Panc1 (cell line): ENCODE data around the gene PIBF1. TPM values are rescaled to one million over a fixed set of nuclear protein-coding genes. Genes with fewer than 3 reads are reported as not detected.

Experiments
- ATAC-seq: fragments of 200-7000 bp; cut with Tn5 transposase; 2 replicates; pipeline ENCODE4 v1.9.1; 2020; ENCODE audit warnings: mild to moderate bottlenecking, moderate library complexity
- BruUV-seq: library from RNA; stranded (reverse); fragments of 400-500 nt; replicated peaks from 2 replicates; lab custom pipeline; 2021; lab: Mats Ljungman, UMichigan
- CTCF ChIA-PET: fragments of 300-600 bp; sonication (Branson Sonifier 250); formaldehyde crosslinking; loops from one replicate; lab custom pipeline; 2022; ENCODE audit warnings: antibody characterized with exemption; lab: Charles Lee
- POLR2A ChIA-PET: fragments of 300-600 bp; sonication (Branson Sonifier 250); formaldehyde crosslinking; loops from one replicate; lab custom pipeline; 2022; ENCODE audit warnings: antibody characterized with exemption; lab: Charles Lee
- DNase-seq: peaks from one replicate; pipeline ENCODE4 v3.0.0-alpha.2; 2010; ENCODE audit warnings: low read depth, low spot score
- H3K27ac ChIP-seq: 2 replicates; pipeline ENCODE4 v1.5.1; 2011; ENCODE audit warnings: mild to moderate bottlenecking, low read length, inconsistent platforms
- H3K27me3 ChIP-seq: fragments of 200-500 bp; sonication (Bioruptor generic); 2 replicates; pipeline ENCODE4 v1.6.0; 2014; ENCODE audit warnings: low read length, inconsistent platforms; ENCODE audit not compliant: control insufficient read depth, insufficient read depth
- H3K36me3 ChIP-seq: fragments of 200-500 bp; sonication (Bioruptor generic); 2 replicates; pipeline ENCODE4 v1.5.1; 2014; ENCODE audit warnings: inconsistent platforms, mild to moderate bottlenecking, low read length, moderate library complexity; ENCODE audit not compliant: control insufficient read depth, insufficient read depth
- H3K4me1 ChIP-seq: 2 replicates; pipeline ENCODE4 v1.5.1; 2011; ENCODE audit warnings: inconsistent platforms, mild to moderate bottlenecking, low read length, moderate library complexity; ENCODE audit not compliant: control insufficient read depth, insufficient read depth
- H3K4me3 ChIP-seq, 2 experiments: 2 replicates each; pipeline ENCODE4 v1.5.1; 2011 to 2012; ENCODE audit warnings: low read depth in 2 of 2, low read length in 2 of 2, mild to moderate bottlenecking in 2 of 2, inconsistent platforms in 1 of 2, moderate library complexity in 1 of 2
- H3K9me3 ChIP-seq: fragments of 200-500 bp; sonication (Bioruptor generic); 2 replicates; pipeline ENCODE4 v1.5.1; 2014; ENCODE audit warnings: low read depth, mild to moderate bottlenecking, inconsistent platforms, low read length, moderate library complexity; ENCODE audit not compliant: control insufficient read depth, insufficient read depth
- CTCF ChIP-seq: fragments of 450-650 bp; IDR thresholded peaks from 2 replicates; pipeline ENCODE4 v1.5.1; 2017; ENCODE audit warnings: mild to moderate bottlenecking
- POLR2AphosphoS5 ChIP-seq: IDR thresholded peaks from 2 replicates; pipeline ENCODE4 v1.6.1; 2012; ENCODE audit warnings: mild to moderate bottlenecking, low read depth, low read length, moderate library complexity
- REST ChIP-seq, 2 experiments: IDR thresholded peaks; 2 replicates each; pipeline ENCODE4 v1.6.1; 2011 to 2012; ENCODE audit warnings: low read depth in 2 of 2, control low read depth in 1 of 2, low read length in 1 of 2, mild to moderate bottlenecking in 1 of 2, moderate library complexity in 1 of 2; ENCODE audit not compliant: insufficient read depth in 1 of 2
- SIN3A ChIP-seq: IDR thresholded peaks from 2 replicates; pipeline ENCODE4 v1.6.1; 2012; ENCODE audit warnings: low read depth, mild to moderate bottlenecking, low read length, moderate library complexity, borderline replicate concordance; ENCODE audit not compliant: insufficient read depth
- TCF7L2 ChIP-seq: IDR thresholded peaks from 2 replicates; pipeline ENCODE4 v1.6.1; 2011; ENCODE audit warnings: mild to moderate bottlenecking, low read depth, low read length, inconsistent platforms
- in situ Hi-C: cut with HindIII; loops from 2 replicates; pipeline ENCODE4 v1.10.0; 2016; ENCODE audit warnings: low sequenced_read_pairs, low pct_unique_long_range_greater_than_20kb
- intact Hi-C: fragments of 100-400 bp; cut with micrococcal nuclease; formaldehyde crosslinking; loops from one replicate; pipeline ENCODE4 v1.10.0; 2022; ENCODE audit not compliant: unreplicated experiment
- total RNA-seq: library from RNA; stranded (reverse); gene quantifications from one replicate; pipeline ENCODE4 v1.2.1, GENCODE V29; 2021; ENCODE audit not compliant: unreplicated experiment

Gene PIBF1
- total RNA-seq, 1 experiment from 2014 or later: 11.7 TPM

DNA sequence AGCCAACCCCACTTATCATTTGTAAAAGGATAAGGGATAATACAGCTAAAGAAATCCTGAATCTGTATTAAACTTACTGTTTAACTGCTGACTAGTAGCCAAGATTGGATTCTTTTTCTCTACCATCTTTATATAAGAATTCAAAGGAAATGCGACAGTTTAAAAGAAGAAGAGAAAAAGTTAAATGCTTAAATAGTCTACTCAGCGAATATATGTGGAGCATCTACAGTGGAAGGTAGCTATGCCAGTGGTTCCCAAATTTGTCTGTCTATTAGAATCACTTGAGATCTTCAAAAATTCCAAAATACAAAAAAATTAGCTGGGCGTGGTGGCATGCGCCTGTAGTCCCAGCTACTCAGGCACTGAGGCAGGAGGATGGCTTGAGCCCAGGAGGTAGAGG, 216.1 kb downstream of the PIBF1 start:
- TF ChIP-seq REST (IDR thresholded peaks at IDR 0.05; ENCODE audit: insufficient read depth in 1 of 2, low read depth in 2 of 2, low read length in 1 of 2) (no peak), SIN3A (no peak), POLR2AphosphoS5 (no peak), CTCF (no peak), TCF7L2 (no peak)
- intact Hi-C loops: no loop called here
- Histone ChIP-seq H3K4me3 (no peak overlapping the region), H3K4me1 (no peaks in the 10 kb centered on the region), H3K27ac (no peak overlapping the region), H3K9me3 (no peaks in the 10 kb centered on the region), H3K36me3 (no peaks in the 10 kb centered on the region; the same call in 1 of the 2 replicates), H3K27me3 (no peaks in the 10 kb centered on the region)
- no TSS peak for BruUV-seq
- DNase-seq (no peak), ATAC-seq (no peak)
- CTCF ChIA-PET: no interaction called here
- POLR2A ChIA-PET: no interaction called here
- in situ Hi-C loops: no loop called here

DNA sequence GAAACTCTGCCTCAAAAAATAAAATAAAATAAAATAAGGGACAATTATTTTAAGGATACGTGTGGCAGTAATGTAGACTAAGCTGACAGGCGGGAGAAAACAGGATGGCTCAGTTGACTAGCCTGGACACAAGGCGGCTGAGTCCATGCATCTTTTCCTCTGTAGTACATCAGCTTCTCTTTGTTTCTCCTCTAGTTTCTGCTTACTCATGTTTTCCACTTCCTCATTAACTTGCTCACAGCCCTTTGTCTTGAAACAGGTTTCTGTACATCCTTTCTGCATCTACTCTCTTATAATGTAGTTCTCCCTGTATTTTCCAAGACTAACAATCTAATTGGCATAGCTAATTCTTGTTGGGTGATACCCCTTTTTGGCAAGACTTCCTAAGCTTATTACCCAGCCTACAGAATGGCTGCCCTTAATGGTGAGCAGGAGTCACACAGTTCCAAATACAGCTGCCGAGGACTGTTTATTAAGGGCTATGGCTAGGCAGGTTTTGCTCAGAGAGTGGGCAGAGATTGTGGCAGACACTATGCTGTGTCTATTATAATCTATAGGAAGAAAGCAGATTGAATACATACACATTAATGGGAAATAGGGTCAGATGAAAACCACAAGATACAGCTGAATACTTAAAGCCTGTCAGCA, 218.2 kb downstream of the PIBF1 start:
- BruUV-seq: no TSS peak
- Histone ChIP-seq H3K9me3 (no peaks in the 10 kb centered on the region), H3K27ac (no peak overlapping the region), H3K4me3 (no peak overlapping the region), H3K27me3 (no peaks in the 10 kb centered on the region), H3K4me1 (no peaks in the 10 kb centered on the region), H3K36me3 (no peaks in the 10 kb centered on the region; the same call in 1 of the 2 replicates)
- in situ Hi-C loops (no loop called here), intact Hi-C loops (no loop called here)
- ATAC-seq: no peak
- TF ChIP-seq SIN3A (no peak), TCF7L2 (no peak), CTCF (no peak), REST (IDR thresholded peaks at IDR 0.05; ENCODE audit: insufficient read depth in 1 of 2, low read depth in 2 of 2, low read length in 1 of 2) (no peak), POLR2AphosphoS5 (no peak)
- DNase-seq: no peak
- ChIA-PET POLR2A (no interaction called here), CTCF (no interaction called here)
